CD4-positive, alpha-beta T cell treated with Interleukin-10 for 1 hour (primary cell): ENCODE results near the gene RNF175.

Experiments used
- DNase-seq: peaks from one replicate; pipeline ENCODE4 v3.0.0-alpha.2; 2020

The RNF175 gene

DNA sequence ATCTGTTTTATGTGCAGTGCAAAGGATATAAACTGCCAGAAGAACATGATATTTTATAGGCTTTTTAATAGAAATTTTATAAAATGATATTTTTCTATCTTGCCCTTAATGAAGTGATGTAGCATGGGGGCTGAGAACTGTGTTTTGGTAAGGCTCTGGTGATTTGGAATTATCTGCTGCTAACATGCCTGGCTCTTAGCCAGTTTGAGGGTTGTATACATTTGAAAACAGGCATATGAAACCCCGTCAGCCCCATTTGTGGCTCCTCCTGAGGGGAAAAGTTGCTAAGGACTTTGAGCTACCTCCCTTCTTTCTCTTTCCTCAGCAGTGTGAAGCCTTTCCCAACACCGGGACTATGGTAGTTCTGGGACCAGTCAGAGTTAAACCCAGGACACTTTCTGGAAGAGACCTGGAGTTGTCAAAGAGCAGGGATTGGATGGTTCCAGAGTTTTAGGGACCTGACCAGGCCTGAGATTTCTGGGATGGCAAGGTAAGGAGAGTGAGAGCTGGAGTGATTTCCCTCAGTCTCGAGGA lies 24.4 kb upstream of the RNF175 start:
- no peak for DNase-seq

DNA sequence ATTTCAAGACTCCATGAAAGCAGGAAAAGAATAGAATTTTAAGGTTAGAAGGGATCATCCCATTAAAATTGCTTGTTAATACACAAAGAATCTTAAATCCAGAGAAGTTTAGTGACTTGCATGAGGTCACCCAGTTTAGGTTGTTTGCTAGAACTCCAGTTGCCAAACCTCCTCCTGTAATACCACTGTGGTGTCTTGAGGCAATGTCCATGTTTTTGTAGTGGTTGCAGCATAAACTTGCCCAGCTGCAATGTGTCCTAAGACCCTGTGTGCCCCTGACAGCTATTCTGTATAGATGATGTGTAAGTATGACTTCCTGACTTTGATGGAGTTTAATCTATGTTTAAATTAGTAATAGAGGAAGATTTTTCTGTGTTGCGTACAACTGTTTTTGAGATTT lies 22.8 kb upstream of the RNF175 start:
- no peak for DNase-seq

DNA sequence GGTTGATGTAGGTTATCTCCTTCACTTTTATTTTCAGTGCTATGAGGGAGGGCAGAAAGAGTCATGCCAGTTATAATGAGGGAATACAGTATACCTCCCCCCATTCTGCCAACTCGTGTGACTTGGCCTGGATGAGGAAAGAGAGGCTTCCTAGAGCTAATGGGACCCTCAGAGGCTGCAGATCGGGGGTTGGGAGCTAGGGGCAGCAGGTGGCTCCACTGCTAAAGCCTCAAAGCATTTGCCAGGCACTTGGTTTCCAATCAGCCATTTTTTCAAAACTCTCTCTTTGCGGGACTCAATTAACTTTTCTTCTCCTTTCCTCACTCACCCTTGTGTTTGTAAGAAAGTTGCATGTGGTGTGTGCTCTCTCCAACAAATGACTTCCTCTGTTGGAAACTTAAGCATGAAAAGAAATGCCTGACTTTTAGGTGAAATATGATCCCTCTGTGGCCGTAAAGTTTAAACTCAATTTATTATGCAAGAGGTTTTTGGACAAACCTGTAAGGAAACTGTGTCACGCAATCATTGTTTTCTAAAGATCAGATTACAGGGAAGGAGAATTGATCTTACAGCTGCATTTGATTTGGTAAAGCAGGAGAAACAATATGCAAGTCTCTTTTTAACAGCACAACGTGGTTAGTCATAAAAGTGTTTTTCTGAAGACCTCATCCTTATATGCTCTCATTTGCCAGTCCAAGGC lies 22.0 kb upstream of the RNF175 start:
- DNase-seq: no peak

DNA sequence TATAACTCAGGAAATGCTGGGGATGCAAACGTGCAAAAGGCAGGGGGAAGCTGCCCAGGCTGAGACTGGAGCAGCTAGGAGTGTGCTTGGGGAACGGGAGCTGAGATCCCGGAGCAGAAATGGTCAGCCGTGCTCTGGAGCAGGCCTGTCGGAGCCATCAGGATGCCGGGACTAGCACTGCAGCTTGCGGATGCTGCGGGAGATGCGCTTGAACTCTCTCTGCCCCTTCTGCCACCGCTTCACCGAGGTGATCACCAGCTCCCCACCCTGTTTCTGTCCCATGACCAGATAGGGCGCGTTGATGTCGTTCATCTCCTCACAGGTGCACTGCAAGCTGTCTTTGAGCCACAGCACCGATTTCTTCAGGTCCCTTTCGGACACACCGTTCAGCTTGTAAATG lies 21.5 kb upstream of the RNF175 start:
- no peak for DNase-seq

DNA sequence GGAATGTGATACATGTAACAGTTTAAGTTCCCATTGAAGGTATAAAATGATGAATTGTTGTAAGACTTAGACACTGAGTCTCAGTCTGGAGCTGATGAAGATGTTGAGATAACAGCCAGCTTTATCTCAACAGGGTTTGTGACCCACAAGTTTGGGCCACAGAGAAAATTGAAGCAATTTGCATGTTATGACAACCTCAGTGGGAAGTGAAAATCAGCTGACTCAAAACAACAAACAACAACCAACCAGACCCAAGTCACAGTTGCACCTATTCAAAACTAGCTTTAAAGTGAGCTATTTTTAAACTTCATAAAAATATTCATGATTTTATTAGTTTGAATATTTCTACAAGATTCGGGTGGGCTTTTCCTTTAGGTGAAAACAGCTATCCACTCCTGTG lies 21.1 kb upstream of the RNF175 start:
- no peak for DNase-seq

GRCh38 chr4:153780221-153780620 lies 20.4 kb upstream of the RNF175 start:
- no peak for DNase-seq

GRCh38 chr4:153778383-153778782 lies 18.6 kb upstream of the RNF175 start:
- no peak for DNase-seq

DNA sequence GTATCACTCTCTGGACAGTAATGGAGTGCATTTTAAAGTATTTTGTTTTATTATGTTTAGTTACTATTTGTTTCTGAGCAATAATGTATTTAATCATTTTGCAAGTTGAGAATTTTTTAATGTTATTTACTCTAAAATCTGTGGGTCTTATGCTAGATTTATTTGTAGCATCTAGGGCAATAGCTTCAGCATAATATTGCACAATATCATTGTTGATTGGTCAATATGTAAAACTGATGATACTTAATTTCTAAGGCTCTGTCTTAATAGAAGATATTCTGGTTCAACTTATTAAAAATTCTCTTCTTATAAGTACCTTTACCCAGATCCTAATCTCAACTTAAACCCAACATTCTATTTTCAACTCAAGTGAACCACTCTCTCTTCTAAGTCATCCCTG lies 17.6 kb upstream of the RNF175 start:
- DNase-seq: no peak

GRCh38 chr4:153776601-153777000 lies 16.8 kb upstream of the RNF175 start:
- no peak for DNase-seq

GRCh38 chr4:153773236-153773690 lies 13.4 kb upstream of the RNF175 start:
- no peak for DNase-seq

GRCh38 chr4:153771046-153771445 lies 11.2 kb upstream of the RNF175 start:
- no peak for DNase-seq

- no peak for DNase-seq
Measured at GRCh38 chr4:153766758-153767157, 6.9 kb upstream of the RNF175 start.

DNA sequence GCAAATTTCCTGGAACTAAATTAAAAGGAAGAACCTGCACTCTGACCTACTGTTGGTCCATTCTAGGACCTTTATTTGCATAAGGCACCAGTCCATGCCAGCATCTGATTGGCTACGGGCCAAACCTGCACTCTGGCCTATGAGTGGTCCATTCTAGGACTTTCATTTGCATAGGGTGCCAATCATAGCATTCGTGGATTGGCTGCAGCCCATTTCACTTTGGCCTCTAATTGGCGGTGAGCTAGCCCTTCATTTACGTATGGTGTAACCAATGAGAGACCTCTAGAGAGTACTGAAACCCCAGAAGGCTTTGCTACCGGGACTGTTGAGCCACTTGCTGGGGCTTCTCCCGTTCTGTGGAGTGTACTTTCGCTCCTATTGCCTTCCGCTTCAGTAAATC lies 6.1 kb upstream of the RNF175 start:
- no peak for DNase-seq

- no peak for DNase-seq
Measured at GRCh38 chr4:153764601-153765368, 5.0 kb upstream of the RNF175 start.

DNA sequence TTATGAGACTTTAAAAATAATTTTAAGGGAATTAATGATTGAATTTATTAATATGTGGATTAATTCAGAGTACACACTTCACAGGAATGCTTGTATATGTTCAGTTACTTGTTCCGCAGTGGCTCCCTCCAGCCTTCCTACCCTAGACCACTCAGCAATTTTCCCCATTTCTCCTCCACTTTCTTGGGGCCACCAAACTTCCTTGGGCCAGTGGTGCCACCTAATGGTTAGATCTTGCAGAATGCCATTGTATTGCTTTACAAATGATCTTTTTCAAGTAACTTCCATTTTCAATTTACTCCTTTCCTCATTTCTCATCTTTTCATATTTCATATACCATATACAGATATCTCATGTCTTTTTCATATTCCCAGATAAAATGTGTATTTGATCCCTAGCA lies 3.6 kb upstream of the RNF175 start:
- no peak for DNase-seq

DNA sequence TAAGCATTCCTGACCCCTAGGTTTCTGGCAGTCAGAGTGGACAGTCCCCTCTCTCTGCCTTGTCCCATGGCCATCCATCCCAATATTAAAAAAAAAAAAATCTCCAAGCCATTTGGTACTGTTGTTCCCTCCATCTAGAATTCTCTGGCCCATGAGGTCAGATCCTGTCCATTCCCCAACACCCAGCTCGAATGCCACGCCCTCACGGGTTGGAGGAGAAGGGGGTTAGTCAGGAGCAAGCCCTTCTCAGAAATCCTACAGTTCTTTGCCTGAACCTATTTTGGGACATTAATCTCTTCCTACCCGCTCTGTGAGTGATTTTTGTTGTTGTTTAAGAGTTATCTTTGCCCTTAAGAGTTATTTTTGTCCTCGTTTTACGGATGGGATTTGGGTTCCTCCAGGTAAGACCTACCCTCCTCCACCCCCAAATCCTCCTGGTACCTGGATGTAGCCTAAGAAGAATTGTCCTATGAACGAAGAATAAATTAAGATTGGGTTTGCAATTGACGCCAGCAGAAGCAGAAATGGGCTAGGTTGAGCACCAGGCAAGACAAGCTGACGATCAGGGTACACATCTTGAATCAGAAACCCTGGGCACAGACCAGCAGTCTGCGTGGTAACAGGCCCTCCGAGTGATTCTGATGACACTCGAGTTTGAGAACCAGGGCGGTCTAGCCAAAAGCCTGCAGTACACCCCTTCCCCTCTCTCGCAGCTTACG lies 977 bp downstream of the RNF175 start:
- DNase-seq: no peak

- DNase-seq: no peak
Measured at GRCh38 chr4:153758136-153758535, 1.7 kb downstream of the RNF175 start.

GRCh38 chr4:153757407-153757806 lies 2.4 kb downstream of the RNF175 start:
- no peak for DNase-seq

DNA sequence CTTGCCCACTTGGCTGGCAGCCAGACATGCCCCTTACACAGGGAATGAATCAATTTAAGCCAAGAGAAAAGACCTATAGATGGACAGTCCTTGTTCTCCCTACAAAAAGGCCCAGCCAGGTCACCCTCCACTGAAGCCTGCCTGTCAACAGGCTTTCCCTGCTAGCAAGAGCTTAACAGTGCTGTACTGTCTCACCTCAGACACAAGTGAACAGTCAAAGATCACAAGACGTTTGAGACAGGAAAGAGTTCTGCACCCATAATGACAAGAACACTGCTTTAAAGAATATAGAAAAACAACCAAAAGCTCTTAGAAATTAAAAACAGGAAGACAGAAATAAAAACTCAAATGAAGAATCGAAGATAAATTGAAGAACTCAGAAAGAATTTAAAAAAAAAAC lies 4.6 kb downstream of the RNF175 start:
- no peak for DNase-seq

DNA sequence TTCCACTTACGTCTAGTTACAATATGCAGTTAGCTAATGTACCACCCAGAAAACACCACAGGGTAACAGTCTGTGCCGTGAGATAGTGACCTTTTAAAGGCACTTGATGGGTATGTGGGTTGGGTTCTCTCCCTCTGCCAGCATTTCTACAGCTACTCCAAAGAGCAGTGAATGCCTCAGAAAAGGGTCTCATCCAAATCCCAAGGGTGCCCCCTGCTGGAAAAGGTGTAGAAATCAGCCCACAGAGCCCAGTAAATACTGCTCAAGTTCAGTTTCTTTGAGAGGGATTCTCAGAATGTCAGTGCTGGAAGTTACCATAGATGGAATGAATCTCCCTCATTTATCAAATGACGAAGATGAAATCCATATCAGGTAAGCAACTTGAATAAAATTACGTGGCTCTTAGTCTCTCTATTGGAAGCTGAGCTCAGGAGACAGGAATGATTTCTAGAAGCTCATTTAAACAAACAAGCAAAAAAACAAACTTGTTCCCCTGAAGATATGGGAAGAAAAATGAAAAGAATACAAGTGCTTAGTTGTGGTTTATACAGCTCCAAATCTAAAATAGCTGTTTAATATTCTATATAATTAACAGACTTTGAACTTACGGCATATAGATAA lies 9.5 kb downstream of the RNF175 start:
- DNase-seq: peak; percentile 65

DNA sequence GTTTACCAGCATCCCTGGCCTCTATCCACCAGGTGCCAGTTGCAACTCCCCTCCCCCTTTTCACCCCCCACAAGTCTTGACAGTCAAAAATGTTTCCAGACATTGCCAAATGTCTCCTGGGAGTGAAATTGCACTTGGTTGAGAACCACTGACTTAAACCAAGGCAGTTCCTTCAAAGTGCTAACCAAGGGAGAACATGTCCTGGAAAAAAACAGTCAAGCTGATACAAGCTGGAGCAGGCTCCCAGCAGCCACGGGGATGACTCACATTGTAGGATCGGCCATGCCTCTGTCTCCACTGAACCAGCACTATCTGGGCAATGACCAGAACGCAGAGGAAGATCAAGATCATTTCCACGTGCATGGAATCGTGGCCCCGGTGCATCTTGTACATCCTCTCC lies 11.4 kb downstream of the RNF175 start:
- no peak for DNase-seq

- DNase-seq: no peak
Measured at GRCh38 chr4:153747406-153747955, 12.3 kb downstream of the RNF175 start.

- no peak for DNase-seq
Measured at GRCh38 chr4:153745651-153746050, 14.2 kb downstream of the RNF175 start.
